COLO668 (cell line): ENCODE results near the gene SLC9A9.

Experiments used
- DNase-seq: peaks from one replicate; lab custom pipeline; 2025; ENCODE audit not compliant: unreplicated experiment; lab: John Stamatoyannopoulos, UW

Gene SLC9A9

GRCh38 chr3:143362115-143362991 is 485.9 kb downstream of the SLC9A9 start:
- no peak for DNase-seq

DNA sequence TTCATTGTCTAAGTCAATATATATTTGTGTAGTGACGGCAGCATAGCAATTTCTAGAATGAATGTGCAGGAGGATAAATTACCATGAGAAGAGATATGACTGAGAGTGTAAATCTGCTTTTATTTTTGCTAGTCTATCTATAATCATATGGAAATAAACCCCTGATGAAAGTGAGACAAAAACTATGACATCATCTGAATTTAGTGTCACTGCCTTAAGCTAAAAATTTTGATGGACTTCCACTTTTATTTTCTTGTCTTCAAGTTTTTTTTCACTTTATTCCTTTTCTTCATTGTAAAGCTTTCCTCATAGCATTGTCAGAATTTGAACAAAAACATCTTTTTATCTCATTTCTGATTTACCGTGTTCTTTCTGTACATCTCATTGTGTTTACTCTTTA is 486.7 kb downstream of the SLC9A9 start:
- DNase-seq: no peak

DNA sequence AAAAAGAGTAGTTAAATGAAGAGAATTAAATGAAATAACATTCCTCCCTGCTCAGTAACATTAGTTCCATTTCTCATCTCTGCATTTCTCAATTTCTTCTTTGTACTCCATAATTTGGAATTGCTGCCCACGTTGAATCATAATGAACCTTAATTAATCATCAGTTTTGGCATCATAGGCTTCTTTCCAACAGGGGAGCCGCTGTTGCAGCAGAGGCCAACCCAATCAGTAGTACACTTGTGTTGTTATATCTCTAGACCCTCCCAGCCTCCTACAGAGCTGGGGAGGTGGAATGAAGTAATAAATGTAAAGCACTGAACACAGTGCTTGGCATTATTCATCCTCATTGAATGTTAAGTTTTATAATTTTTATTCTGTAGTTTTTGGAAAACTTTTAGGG is 488.0 kb downstream of the SLC9A9 start:
- DNase-seq: no peak

DNA sequence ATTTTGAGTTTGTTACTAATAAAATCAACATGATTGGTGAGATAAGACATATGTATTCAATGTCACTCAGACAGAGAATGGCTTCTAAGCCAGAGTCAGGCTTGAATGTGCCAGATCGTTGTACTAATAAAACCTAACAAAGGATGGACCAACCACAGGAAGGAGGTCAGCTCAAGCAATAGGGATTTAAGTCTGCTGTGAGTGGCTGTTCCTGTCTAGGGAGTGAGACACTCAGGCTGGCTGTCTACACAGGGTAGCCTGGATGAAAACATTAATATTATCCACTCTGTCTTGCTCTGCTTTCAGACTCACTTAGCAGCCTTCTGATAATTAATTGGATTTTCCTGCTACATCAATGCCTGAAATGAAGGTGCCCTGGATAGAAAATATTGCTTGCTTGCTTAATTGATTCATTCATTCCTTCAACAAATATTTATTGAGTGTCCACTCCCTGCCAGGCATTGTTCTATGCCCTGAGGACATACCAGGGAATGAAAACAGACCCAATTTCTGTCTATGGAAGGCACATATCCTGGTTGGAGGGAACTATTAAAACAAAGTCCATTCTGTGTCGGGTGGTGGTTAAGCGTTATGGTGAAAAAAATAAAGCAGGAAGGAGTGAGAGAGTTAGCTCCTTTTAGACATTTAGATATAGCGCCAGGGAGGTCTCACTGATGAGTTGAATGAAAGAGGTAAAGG is 489.3 kb downstream of the SLC9A9 start:
- peak; percentile 40 for DNase-seq

DNA sequence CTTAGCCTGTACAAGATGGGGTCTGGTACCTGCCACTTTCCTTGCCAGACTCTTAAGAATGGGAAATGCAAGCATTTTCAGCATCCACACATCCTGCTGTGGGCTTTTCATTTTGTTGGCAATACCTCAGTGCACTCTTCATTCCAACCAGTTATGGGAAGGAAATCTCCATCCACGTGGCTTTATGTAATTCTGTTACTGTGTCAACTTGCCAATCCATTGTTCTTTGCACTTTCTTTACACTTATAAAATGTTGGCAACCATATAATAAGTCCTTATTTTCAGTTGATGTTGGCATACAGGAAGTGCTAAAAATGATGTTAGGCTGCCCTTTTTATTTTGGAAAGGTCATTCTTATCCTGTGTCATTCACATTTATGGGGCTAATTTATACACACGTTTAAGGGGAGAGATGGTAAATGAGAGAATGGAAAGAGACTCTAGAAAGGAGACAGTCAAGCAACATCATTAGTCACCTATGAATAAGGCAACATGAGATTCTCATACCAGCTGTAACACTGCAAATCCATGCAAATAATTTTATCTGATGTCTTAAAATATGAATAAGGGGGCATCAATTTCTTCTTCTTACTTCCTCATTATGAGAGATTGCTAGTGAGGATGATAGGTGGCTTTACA is 490.0 kb downstream of the SLC9A9 start:
- no peak for DNase-seq

DNA sequence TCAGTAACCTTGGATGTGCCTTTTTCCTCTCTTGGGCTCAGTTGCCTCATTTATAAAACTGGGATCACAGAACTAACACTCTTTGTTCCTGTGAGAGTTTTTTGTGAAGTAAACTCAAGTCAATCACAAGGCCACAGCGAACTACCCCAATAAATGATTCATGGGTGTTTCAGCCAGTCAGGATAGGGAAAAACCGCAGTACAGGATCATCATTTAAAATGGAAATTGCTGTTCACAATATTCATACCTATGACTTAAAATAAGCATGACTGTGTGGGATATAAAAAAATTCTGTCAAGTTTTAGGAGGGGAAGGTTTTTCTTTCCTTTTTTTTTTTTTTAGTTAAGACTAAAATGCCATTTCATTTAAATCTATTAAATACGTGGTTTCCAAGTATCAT is 490.6 kb downstream of the SLC9A9 start:
- no peak for DNase-seq

- no peak for DNase-seq
Measured at GRCh38 chr3:143356839-143357238, 491.4 kb downstream of the SLC9A9 start.

DNA sequence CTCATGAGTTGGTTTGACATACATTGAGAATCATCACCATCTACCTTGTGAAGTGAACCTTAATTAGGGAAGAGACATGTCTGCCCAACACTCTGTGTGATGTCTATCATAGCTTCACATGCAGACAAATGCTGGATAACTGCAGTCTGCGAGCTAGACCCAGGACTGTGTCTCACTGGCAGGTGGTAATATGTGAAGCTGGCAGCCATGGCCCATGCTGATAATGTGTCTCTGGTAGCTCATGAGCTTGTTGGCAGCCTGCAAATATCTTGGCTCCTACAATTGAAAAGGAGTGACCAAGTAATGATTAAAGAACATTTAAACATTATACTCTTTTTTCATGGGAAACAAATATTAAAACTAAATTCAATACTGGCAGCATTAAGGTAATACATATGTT is 493.9 kb downstream of the SLC9A9 start:
- no peak for DNase-seq

DNA sequence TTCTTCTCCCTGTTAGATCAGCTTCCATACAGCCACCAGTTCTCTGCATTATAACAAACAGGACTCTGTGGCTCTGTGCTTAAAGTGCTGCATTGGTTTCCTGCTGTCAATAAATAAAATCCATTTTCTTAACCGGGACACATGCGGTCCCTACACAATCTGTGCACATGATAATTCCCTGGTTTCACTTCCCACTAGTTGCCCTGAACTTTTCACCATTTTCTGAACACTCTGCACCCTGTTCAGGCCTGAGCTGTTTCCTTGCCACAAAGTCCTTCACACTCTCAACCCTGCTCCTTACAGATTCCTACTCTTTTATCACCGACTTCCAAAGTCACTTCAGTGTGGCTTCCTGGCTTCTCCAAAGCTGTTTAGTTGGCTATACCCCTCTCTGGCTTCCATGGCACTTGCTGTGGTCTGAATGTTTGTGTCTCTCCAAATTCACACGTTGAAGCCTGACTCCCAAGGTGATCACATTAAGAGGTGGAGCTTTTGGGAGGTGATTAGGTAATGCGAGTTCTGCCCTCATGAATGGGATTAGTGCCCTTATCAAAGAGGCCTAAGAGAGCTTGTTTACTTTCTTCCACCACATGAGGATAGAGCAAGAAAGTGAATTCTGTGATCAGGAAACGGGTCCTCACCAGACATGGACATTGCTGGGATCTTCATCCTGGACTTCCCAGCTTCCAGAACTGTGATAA is 495.3 kb downstream of the SLC9A9 start:
- no peak for DNase-seq

GRCh38 chr3:143351895-143352608 is 496.2 kb downstream of the SLC9A9 start:
- no peak for DNase-seq

DNA sequence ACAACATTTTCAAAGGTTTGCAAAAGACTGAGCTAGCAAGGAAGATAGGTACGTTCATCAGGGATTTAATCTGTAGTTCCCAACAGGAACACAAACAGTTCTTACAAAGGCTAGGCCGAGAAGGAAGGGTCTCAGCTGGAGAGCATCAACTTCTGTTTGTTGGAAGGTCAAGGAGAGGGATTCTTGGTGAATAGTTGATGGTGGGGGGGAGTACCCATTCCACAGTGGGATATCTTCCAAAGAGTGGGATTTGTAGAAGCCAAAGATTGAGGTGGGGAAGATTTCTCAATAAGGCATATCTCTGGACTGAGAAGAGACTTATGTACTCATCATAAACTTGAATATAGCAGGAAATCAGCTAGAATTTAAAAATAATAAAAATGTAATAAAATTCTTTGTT is 496.9 kb downstream of the SLC9A9 start:
- no peak for DNase-seq

- no peak for DNase-seq
Measured at GRCh38 chr3:143349455-143349854, 498.8 kb downstream of the SLC9A9 start.

- no peak for DNase-seq
Measured at GRCh38 chr3:143348486-143349327, 499.6 kb downstream of the SLC9A9 start.

DNA sequence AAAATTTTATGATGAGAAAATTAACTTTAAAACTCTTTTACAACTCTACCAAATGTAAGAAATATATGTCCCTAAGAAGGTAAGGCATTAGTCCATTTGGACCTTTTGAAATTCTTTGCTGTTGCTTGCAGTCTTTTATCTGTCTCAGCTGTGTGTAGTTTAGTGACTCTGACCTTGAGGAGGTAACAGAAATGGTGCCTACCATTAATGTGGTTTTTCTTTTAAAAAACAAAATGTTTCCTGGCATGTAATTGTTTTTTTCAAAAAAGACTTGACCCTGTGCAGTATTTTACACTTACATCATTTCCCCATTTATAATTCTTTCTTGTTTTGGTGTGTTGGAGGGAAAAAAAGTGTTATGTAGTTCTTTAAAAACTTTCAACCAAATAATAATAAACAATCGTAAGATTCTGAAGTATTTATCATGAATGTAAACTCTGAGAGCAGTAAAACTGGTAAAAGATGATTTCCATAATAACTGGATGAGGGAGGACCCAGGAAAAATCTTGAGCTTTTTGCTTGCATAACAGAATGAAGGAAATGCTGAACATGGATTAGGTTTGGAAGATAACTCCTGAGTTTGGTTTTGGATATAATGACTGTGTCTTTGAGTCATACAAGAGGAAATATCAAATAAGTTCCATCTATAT is 503.6 kb downstream of the SLC9A9 start:
- no peak for DNase-seq

DNA sequence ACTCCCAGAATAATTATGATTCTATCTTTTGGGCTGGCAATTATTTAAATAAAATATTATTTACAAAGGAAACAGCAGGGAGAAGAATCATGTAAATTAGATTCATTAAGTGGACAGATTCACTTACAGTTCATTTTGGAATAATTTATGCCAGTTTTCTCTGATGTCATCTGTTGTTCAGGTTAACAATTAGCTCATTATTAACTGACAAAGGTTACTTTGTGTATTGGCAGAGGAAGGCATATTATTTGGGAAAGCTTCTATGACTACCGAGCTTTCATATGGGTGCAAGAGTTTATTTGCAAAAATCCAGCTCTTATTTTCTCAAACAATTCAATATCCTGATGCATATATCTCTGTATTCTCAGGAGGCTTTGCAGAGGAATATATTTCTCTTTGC is 504.3 kb downstream of the SLC9A9 start:
- DNase-seq: no peak

DNA sequence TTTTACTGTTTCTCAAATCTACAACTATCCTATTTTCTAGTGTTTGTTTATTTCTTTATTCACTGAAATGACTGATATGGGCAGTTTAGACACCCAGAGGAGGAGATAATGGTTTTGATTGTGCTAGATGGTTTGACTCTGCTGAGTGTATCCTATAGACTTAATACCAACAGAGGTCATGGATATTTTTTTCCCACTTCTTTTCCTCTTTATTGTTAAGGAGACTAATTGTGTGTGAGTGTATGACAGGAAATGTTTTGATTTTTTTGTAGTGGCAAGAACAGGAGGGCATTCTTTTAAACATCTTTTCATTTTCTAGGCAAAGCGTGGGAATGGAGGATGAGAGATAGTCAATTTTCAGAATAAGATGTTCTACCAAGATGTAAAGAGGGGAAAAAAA is 505.2 kb downstream of the SLC9A9 start:
- no peak for DNase-seq

- DNase-seq: no peak
Measured at GRCh38 chr3:143339451-143339850, 508.8 kb downstream of the SLC9A9 start.

DNA sequence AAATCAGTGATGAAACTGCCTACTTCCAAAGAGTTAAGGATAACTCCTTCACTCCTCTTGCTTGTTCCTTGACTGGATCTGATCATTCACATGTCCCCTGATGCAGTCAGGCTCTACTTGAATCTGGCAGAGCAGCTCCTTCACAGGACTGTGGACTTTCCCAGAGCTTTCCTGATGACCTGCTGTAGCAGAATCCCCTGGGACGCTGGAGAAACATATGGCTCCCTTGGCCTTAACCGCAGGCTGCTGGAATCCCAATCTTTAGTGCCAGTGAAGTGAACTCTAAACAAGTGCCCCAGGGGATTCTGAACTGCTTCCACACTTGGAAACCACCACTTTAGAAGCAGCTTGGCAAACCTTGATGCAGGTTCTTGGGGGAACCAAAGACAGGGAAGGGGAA is 510.9 kb downstream of the SLC9A9 start:
- DNase-seq: no peak

DNA sequence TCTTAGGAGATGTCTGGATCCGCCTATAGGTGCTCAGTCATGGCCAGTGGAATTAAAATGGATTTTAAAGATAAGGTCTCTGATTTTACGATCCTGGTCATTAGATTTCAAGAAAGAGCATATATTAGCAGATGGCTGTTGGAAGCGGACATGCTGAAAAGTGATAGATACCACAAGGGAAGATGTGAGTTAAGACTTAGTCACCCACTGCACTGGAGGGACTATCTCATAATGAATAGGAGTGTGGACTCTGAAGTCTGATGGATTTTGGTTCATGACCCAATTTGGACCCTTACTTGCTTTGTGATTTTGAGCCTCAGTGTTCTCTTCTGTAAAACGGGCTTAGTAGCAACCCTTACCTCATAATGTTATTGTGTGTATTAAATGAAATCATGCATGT is 514.0 kb downstream of the SLC9A9 start:
- no peak for DNase-seq
